Astrocyte (in vitro differentiated cells and primary cell): Measurements from ENCODE around the gene TNNI3K. TPM values are rescaled to one million over a fixed set of nuclear protein-coding genes. Genes with fewer than 3 reads are reported as not detected.

Experiments used
- DNase-seq: peaks from one replicate; pipeline ENCODE4 v3.0.0-alpha.2; 2010; ENCODE audit warnings: low read depth
- FAIRE-seq: peaks from 2 replicates; lab custom pipeline; 2011; peaks lifted over from hg19 to GRCh38; lab: Jason Lieb, UNC
- H2AFZ ChIP-seq: 2 replicates; pipeline ENCODE4 v1.6.0; 2012; ENCODE audit warnings: low read depth, low read length, inconsistent platforms
- H3K27ac ChIP-seq: 2 replicates; pipeline ENCODE4 v1.5.1; 2011; ENCODE audit warnings: low read depth, low read length, inconsistent platforms
- H3K27me3 ChIP-seq: 2 replicates; pipeline ENCODE4 v1.6.0; 2011; ENCODE audit warnings: low read length, inconsistent platforms; ENCODE audit not compliant: insufficient read depth
- H3K36me3 ChIP-seq: 2 replicates; pipeline ENCODE4 v1.5.1; 2011; ENCODE audit warnings: low read length, inconsistent platforms; ENCODE audit not compliant: insufficient read depth
- H3K4me1 ChIP-seq: 2 replicates; pipeline ENCODE4 v1.5.1; 2011; ENCODE audit warnings: low read length, inconsistent platforms; ENCODE audit not compliant: insufficient read depth
- H3K4me2 ChIP-seq: 2 replicates; pipeline ENCODE4 v1.6.0; 2012; ENCODE audit warnings: low read length, inconsistent platforms
- H3K4me3 ChIP-seq: 2 replicates; pipeline ENCODE4 v1.5.1; 2011; ENCODE audit warnings: low read depth, mild to moderate bottlenecking, low read length, inconsistent platforms; ENCODE audit not compliant: insufficient read depth
- H3K79me2 ChIP-seq: 2 replicates; pipeline ENCODE4 v1.6.0; 2012; ENCODE audit warnings: mild to moderate bottlenecking, low read length, inconsistent platforms; ENCODE audit not compliant: insufficient read depth
- H3K9ac ChIP-seq: 2 replicates; pipeline ENCODE4 v1.6.0; 2012; ENCODE audit warnings: mild to moderate bottlenecking, low read length, inconsistent platforms
- H3K9me3 ChIP-seq: 2 replicates; pipeline ENCODE4 v1.5.1; 2012; ENCODE audit warnings: low read depth, mild to moderate bottlenecking, low read length, inconsistent platforms; ENCODE audit not compliant: insufficient read depth
- H4K20me1 ChIP-seq: 2 replicates; pipeline ENCODE4 v1.6.0; 2012; ENCODE audit warnings: low read length, inconsistent platforms; ENCODE audit not compliant: insufficient read depth
- H3K27ac Mint-ChIP-seq: one replicate; pipeline ENCODE4 v1.8.0; 2021; ENCODE audit warnings: mild to moderate bottlenecking, mixed read lengths; ENCODE audit not compliant: unreplicated experiment
- H3K27me3 Mint-ChIP-seq: one replicate; pipeline ENCODE4 v1.8.0; 2021; ENCODE audit warnings: low read depth, mixed read lengths; ENCODE audit not compliant: unreplicated experiment
- H3K36me3 Mint-ChIP-seq: one replicate; pipeline ENCODE4 v1.8.0; 2021; ENCODE audit warnings: low read depth, mixed read lengths; ENCODE audit not compliant: unreplicated experiment
- H3K4me1 Mint-ChIP-seq: one replicate; pipeline ENCODE4 v1.8.0; 2021; ENCODE audit warnings: low read depth, mixed read lengths; ENCODE audit not compliant: unreplicated experiment
- H3K4me3 Mint-ChIP-seq: one replicate; pipeline ENCODE4 v1.8.0; 2021; ENCODE audit warnings: mild to moderate bottlenecking, moderate library complexity, mixed read lengths; ENCODE audit not compliant: unreplicated experiment
- H3K9me3 Mint-ChIP-seq: one replicate; pipeline ENCODE4 v1.8.0; 2021; ENCODE audit warnings: mild to moderate bottlenecking, mixed read lengths; ENCODE audit not compliant: unreplicated experiment
- EZH2 ChIP-seq: IDR thresholded peaks from 2 replicates; pipeline ENCODE4 v1.6.1; 2012; ENCODE audit warnings: mild to moderate bottlenecking, low read length, inconsistent platforms; ENCODE audit not compliant: insufficient read depth
- total RNA-seq: library from RNA; stranded (reverse); gene quantifications from 2 replicates; pipeline ENCODE4 v1.2.1, GENCODE V29; 2021
- TF ChIP-seq, protein P1 (sequence below): IDR thresholded peaks from 2 replicates; pipeline ENCODE4 v1.5.1; 2011; ENCODE audit warnings: low read depth, mild to moderate bottlenecking, inconsistent platforms, low read length, moderate library complexity; ENCODE audit not compliant: insufficient read depth

The TNNI3K gene
- total RNA-seq, 1 donor from 2014 or later, result 0.45 TPM

DNA sequence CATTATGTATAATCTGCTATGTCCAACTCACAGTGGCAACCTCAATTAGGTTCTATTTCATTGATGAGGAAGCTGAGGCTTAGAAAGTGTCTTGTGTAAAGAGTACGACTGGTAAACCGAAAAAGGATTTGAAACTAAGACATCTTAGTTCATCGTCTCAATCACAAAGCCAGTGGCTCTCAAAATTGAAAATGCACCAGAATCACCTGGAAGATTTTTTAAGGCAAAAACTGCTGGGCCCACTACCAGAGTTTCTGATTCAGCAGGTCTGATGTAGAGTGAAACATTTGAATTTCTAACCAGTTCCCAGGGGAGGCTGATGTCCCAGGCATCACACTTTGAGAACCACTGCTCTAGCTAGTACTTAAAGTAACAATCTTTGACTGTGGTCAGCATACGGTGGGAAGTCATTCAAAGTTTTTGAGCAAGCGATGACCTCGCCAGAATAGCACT lies 282.4 kb downstream of the TNNI3K start:
- Mint-ChIP-seq H3K9me3 (no peaks in the 10 kb centered on the region), H3K27ac (peak overlapping the region; percentile 43), H3K4me1 (peaks cover 25% of the 10 kb centered on the region), H3K27me3 (no peaks in the 10 kb centered on the region), H3K36me3 (no peaks in the 10 kb centered on the region), H3K4me3 (no peak overlapping the region)
- DNase-seq (no peak), FAIRE-seq (no peak)
- Histone ChIP-seq H2AFZ (no peak overlapping the region), H3K79me2 (no peaks in the 10 kb centered on the region), H3K27me3 (peaks cover 4% of the 10 kb centered on the region), H4K20me1 (no peaks in the 10 kb centered on the region), H3K4me2 (no peak overlapping the region), H3K4me1 (no peaks in the 10 kb centered on the region), H3K4me3 (no peak overlapping the region), H3K9me3 (no peaks in the 10 kb centered on the region), H3K27ac (no peak overlapping the region), H3K9ac (no peak overlapping the region), H3K36me3 (no peaks in the 10 kb centered on the region)
- TF ChIP-seq EZH2, result no peak
- TF ChIP-seq, protein P1, sequence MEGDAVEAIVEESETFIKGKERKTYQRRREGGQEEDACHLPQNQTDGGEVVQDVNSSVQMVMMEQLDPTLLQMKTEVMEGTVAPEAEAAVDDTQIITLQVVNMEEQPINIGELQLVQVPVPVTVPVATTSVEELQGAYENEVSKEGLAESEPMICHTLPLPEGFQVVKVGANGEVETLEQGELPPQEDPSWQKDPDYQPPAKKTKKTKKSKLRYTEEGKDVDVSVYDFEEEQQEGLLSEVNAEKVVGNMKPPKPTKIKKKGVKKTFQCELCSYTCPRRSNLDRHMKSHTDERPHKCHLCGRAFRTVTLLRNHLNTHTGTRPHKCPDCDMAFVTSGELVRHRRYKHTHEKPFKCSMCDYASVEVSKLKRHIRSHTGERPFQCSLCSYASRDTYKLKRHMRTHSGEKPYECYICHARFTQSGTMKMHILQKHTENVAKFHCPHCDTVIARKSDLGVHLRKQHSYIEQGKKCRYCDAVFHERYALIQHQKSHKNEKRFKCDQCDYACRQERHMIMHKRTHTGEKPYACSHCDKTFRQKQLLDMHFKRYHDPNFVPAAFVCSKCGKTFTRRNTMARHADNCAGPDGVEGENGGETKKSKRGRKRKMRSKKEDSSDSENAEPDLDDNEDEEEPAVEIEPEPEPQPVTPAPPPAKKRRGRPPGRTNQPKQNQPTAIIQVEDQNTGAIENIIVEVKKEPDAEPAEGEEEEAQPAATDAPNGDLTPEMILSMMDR, result no peak

- DNase-seq (peak; percentile 41), FAIRE-seq (no peak)
- H3K4me2 ChIP-seq, result no peak overlapping the region
- H3K79me2 ChIP-seq, result no peaks in the 10 kb centered on the region
- no peaks in the 10 kb centered on the region for H3K36me3 Mint-ChIP-seq
- no peak overlapping the region for H3K9ac ChIP-seq
- H3K9me3 Mint-ChIP-seq, result peaks cover 2% of the 10 kb centered on the region
- H3K4me1 Mint-ChIP-seq, result peaks cover 31% of the 10 kb centered on the region
- no peaks in the 10 kb centered on the region for H3K9me3 ChIP-seq
- no peaks in the 10 kb centered on the region for H3K36me3 ChIP-seq
- H3K27ac ChIP-seq, result no peak overlapping the region
- TF ChIP-seq, protein P1, result no peak
- no peak for TF ChIP-seq EZH2
- no peaks in the 10 kb centered on the region for H3K4me1 ChIP-seq
- H3K4me3 ChIP-seq, result no peak overlapping the region
- no peaks in the 10 kb centered on the region for H3K27me3 ChIP-seq
- H3K27me3 Mint-ChIP-seq, result no peaks in the 10 kb centered on the region
- no peak overlapping the region for H3K27ac Mint-ChIP-seq
- H3K4me3 Mint-ChIP-seq, result no peak overlapping the region
- H4K20me1 ChIP-seq, result no peaks in the 10 kb centered on the region
- H2AFZ ChIP-seq, result no peak overlapping the region
Observed at GRCh38 chr1:74522148-74522547, 287.0 kb downstream of the TNNI3K start.

DNA sequence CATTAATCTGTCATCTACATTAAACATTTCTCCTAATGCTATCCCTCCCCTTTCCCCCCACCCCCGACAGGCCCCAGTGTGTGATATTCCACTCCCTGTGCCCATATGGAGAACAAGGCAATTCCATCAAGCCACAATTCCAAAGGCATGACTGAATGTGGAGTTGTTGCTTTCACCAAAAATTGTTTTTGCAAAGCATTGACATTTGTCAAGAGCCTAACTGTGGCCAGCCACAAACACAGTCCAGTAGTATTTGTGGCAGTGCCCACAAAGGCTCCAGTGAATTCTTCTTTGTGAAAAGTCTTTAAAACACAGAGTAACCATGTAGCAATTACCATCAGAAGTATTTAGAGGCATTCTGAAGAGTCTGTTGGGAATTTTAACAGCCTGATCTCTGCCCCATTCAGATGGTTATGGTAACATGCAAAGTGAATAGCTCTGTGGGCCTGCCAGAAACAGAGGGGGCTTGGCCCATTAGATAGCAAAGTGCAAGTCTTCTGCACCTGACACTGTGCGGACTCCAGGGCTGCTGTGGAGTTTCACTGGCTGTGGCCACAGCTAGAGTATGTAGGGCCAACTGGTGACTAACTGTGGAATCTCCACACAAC lies 288.8 kb downstream of the TNNI3K start:
- H3K9me3 ChIP-seq, result no peaks in the 10 kb centered on the region
- no peak overlapping the region for H3K4me3 ChIP-seq
- H4K20me1 ChIP-seq, result no peaks in the 10 kb centered on the region
- no peaks in the 10 kb centered on the region for H3K4me1 ChIP-seq
- Mint-ChIP-seq H3K4me3 (no peak overlapping the region), H3K27ac (no peak overlapping the region), H3K9me3 (peaks cover 2% of the 10 kb centered on the region), H3K4me1 (peaks cover 30% of the 10 kb centered on the region), H3K36me3 (no peaks in the 10 kb centered on the region), H3K27me3 (no peaks in the 10 kb centered on the region)
- no peaks in the 10 kb centered on the region for H3K27me3 ChIP-seq
- H3K36me3 ChIP-seq, result no peaks in the 10 kb centered on the region
- DNase-seq (no peak), FAIRE-seq (no peak)
- no peak overlapping the region for H2AFZ ChIP-seq
- H3K9ac ChIP-seq, result no peak overlapping the region
- H3K4me2 ChIP-seq, result no peak overlapping the region
- no peak overlapping the region for H3K27ac ChIP-seq
- no peaks in the 10 kb centered on the region for H3K79me2 ChIP-seq
- TF ChIP-seq, protein P1, result no peak
- TF ChIP-seq EZH2, result no peak
